Caco-2 (cell line): ENCODE data around the gene THEM5. TPM values are rescaled to one million over a fixed set of nuclear protein-coding genes. Genes with fewer than 3 reads are reported as not detected.

Experiments used
- BruUV-seq: library from RNA; stranded (reverse); fragments of 400-500 nt; replicated peaks from 2 replicates; lab custom pipeline; 2021; lab: Mats Ljungman, UMichigan
- CTCF ChIA-PET: fragments of 300-600 bp; sonication (Branson Sonifier 250); formaldehyde crosslinking; loops from one replicate; lab custom pipeline; 2022; ENCODE audit warnings: antibody characterized with exemption; lab: Charles Lee
- POLR2A ChIA-PET: fragments of 300-600 bp; sonication (Branson Sonifier 250); formaldehyde crosslinking; loops from one replicate; lab custom pipeline; 2022; ENCODE audit warnings: antibody characterized with exemption; lab: Charles Lee
- DNase-seq, 2 experiments: peaks; one replicate each; pipeline versions ENCODE4 v3.0.0 to v3.0.0-alpha.2; 2020 to 2022
- H3K27me3 ChIP-seq: replicated peaks from 2 replicates; pipeline ENCODE4 v1.6.0; 2011; ENCODE audit warnings: low read length; ENCODE audit not compliant: control insufficient read depth, insufficient read depth
- H3K36me3 ChIP-seq: 2 replicates; pipeline ENCODE4 v1.5.1; 2011; ENCODE audit warnings: low read length; ENCODE audit not compliant: control insufficient read depth, insufficient read depth
- H3K4me1 ChIP-seq: fragments of 250-450 bp; sonication (Bioruptor Pico); 2 replicates; pipeline ENCODE4 v1.5.1; 2020; ENCODE audit warnings: mild to moderate bottlenecking
- H3K4me3 ChIP-seq: 2 replicates; pipeline ENCODE4 v1.5.1; 2011; ENCODE audit warnings: low read depth, mild to moderate bottlenecking, control low read depth, low read length
- H3K9me3 ChIP-seq: fragments of 250-450 bp; sonication (Bioruptor Pico); 2 replicates; pipeline ENCODE4 v1.5.1; 2020; ENCODE audit warnings: mild to moderate bottlenecking, moderate library complexity
- H3K27ac Mint-ChIP-seq: one replicate; pipeline ENCODE4 v1.8.0; 2022; ENCODE audit warnings: mixed read lengths; ENCODE audit not compliant: unreplicated experiment
- H3K27me3 Mint-ChIP-seq: one replicate; pipeline ENCODE4 v1.8.0; 2022; ENCODE audit warnings: mixed read lengths; ENCODE audit not compliant: insufficient read depth, unreplicated experiment
- H3K36me3 Mint-ChIP-seq: one replicate; pipeline ENCODE4 v1.8.0; 2022; ENCODE audit warnings: mild to moderate bottlenecking, mixed read lengths; ENCODE audit not compliant: insufficient read depth, unreplicated experiment
- H3K4me1 Mint-ChIP-seq: one replicate; pipeline ENCODE4 v1.8.0; 2022; ENCODE audit warnings: low read depth, mixed read lengths; ENCODE audit not compliant: unreplicated experiment
- H3K4me3 Mint-ChIP-seq: one replicate; pipeline ENCODE4 v1.8.0; 2022; ENCODE audit warnings: mild to moderate bottlenecking, moderate library complexity, mixed read lengths; ENCODE audit not compliant: unreplicated experiment
- H3K9me3 Mint-ChIP-seq: one replicate; pipeline ENCODE4 v1.8.0; 2022; ENCODE audit warnings: mixed read lengths; ENCODE audit not compliant: unreplicated experiment
- intact Hi-C: fragments of 100-400 bp; cut with micrococcal nuclease; formaldehyde crosslinking; loops from one replicate; pipeline ENCODE4 v1.10.0; 2022; ENCODE audit not compliant: unreplicated experiment
- total RNA-seq: library from RNA; stranded (reverse); gene quantifications from 2 replicates; pipeline ENCODE4 v1.2.3, GENCODE V29; 2022
- TF ChIP-seq, protein P1 (sequence below), 2 experiments: fragments of 200-600 bp in 1 of 2; IDR thresholded peaks; 1 replicate in 1 of 2; 2 replicates in 1 of 2; pipeline versions ENCODE4 v1.5.1 to v1.8.0; 2011 to 2022; ENCODE audit warnings: antibody characterized with exemption in 1 of 2, control low read depth in 1 of 2, inconsistent platforms in 1 of 2, low read depth in 1 of 2, low read length in 1 of 2, mild to moderate bottlenecking in 1 of 2, moderate library complexity in 1 of 2; ENCODE audit not compliant: insufficient read depth in 1 of 2, severe bottlenecking in 1 of 2, unreplicated experiment in 1 of 2

Gene THEM5
- total RNA-seq, 1 experiment from 2014 or later, result not detected

DNA sequence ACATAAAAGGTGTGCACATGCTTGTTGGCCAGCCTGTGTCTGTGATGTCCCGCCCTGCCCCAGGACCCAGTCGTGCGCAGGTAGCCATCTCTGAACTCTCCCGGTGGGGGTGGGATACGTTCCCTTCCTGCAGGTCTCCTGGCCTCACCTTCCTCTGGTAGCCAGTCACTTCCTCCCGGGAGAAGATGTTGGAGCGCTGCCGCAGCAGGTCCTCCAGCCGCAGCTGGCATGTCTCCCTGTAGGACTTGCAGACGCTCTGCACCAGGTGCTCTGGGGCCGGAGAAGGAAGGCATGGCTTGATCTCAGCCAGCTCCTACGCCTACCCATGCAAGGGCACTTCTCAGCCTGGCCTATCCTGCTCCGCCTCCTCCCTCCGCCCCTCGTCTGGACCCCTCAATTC, 39.1 kb downstream of the THEM5 start:
- POLR2A ChIA-PET, result no interaction called here
- Mint-ChIP-seq H3K27ac (no peak overlapping the region), H3K36me3 (no peaks in the 10 kb centered on the region)

DNA sequence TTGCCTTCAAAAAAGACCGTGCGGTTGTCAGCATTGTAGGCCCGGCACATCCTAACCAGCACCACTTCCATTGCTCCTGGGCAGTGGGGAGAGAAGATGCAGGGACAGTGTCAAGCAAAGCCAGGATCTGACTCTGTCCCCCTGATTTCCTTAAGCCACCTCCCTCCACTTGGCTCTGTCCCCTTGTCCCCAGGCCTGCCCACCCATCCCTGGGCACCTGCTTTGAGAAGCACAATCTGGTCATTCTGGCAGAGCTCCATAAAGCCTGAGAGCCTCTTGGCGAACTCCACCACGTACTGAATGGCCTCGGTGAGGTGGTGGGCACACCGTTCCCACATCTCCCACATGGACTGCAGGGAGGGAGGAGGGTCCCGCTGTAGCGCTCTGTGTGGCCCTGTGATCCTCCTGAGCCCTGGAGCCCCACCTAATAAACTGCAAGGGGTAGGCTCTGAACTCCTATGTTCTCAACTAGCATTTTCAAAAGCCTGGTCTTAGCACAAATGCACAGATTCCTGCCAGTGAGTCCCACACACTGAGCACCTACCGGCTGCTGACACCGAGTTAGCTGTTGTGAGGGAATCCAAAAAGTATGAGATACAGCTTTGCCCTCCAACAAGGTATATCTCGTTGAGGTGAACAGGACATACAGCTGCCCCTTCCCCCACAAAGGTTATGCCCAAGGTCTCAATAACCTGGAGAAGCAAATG, 40.1 kb downstream of the THEM5 start:
- H3K36me3 Mint-ChIP-seq, result no peaks in the 10 kb centered on the region

More for the DNA sequence above, 39.1 kb downstream of the THEM5 start:
- Mint-ChIP-seq H3K27me3 (peaks cover 5% of the 10 kb centered on the region), H3K4me3 (no peak overlapping the region), H3K4me1 (peaks cover 9% of the 10 kb centered on the region), H3K9me3 (no peaks in the 10 kb centered on the region)
- no peak for DNase-seq
- no peaks in the 10 kb centered on the region for H3K9me3 ChIP-seq
- CTCF ChIA-PET, result no interaction called here
- TF ChIP-seq, protein P1, sequence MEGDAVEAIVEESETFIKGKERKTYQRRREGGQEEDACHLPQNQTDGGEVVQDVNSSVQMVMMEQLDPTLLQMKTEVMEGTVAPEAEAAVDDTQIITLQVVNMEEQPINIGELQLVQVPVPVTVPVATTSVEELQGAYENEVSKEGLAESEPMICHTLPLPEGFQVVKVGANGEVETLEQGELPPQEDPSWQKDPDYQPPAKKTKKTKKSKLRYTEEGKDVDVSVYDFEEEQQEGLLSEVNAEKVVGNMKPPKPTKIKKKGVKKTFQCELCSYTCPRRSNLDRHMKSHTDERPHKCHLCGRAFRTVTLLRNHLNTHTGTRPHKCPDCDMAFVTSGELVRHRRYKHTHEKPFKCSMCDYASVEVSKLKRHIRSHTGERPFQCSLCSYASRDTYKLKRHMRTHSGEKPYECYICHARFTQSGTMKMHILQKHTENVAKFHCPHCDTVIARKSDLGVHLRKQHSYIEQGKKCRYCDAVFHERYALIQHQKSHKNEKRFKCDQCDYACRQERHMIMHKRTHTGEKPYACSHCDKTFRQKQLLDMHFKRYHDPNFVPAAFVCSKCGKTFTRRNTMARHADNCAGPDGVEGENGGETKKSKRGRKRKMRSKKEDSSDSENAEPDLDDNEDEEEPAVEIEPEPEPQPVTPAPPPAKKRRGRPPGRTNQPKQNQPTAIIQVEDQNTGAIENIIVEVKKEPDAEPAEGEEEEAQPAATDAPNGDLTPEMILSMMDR (IDR thresholded peaks at IDR 0.05; ENCODE audit: insufficient read depth in 1 of 2, low read depth in 1 of 2, low read length in 1 of 2, severe bottlenecking in 1 of 2, unreplicated experiment in 1 of 2), result no peak
- BruUV-seq, result no TSS peak
- H3K4me3 ChIP-seq, result no peak overlapping the region
- H3K4me1 ChIP-seq, result no peaks in the 10 kb centered on the region
- no peaks in the 10 kb centered on the region for H3K36me3 ChIP-seq
- intact Hi-C loops, result no loop called here
- H3K27me3 ChIP-seq, result no peaks in the 10 kb centered on the region; the same call in 1 of the 2 replicates

DNA sequence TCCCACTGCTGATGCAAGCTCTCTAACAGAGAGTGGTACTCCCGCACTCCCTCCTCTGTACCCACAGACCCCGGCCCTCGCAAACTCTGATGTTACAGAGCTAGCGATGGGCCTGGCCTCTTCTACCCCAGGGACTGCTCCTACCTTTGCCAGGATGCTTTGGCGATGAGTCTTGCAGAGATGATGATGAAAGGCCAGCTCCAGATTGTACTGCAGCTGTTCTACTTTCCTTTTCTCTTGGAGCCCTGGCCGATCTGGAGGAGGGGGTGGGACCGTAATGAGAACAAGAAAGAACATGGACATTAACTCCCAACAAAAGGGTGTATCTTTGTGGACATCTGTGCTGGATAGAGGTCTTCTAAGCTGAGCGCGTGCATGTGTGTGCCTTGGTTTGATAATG, 42.3 kb downstream of the THEM5 start:
- Histone ChIP-seq H3K9me3 (no peaks in the 10 kb centered on the region), H3K4me3 (no peak overlapping the region), H3K36me3 (no peaks in the 10 kb centered on the region), H3K27me3 (no peaks in the 10 kb centered on the region; the same call in 1 of the 2 replicates), H3K4me1 (no peaks in the 10 kb centered on the region)
- TF ChIP-seq, protein P1 (IDR thresholded peaks at IDR 0.05; ENCODE audit: insufficient read depth in 1 of 2, low read depth in 1 of 2, low read length in 1 of 2, severe bottlenecking in 1 of 2, unreplicated experiment in 1 of 2), result no peak
- intact Hi-C loops, result no loop called here
- Mint-ChIP-seq H3K27me3 (peaks cover 10% of the 10 kb centered on the region), H3K4me1 (peaks cover 10% of the 10 kb centered on the region), H3K36me3 (no peaks in the 10 kb centered on the region), H3K27ac (no peak overlapping the region), H3K4me3 (no peak overlapping the region), H3K9me3 (no peaks in the 10 kb centered on the region)
- ChIA-PET CTCF (interaction anchor here (0.6 to 1.0 kb wide), 3 partner anchors 25 to 116 kb away, joined by 3 read pairs; no protein-coding TSS in a partner anchor), POLR2A (no interaction called here)
- DNase-seq, result no peak
- BruUV-seq, result no TSS peak

More for the DNA sequence above, 40.1 kb downstream of the THEM5 start:
- Histone ChIP-seq H3K27me3 (no peaks in the 10 kb centered on the region; the same call in 1 of the 2 replicates), H3K4me1 (no peaks in the 10 kb centered on the region), H3K9me3 (no peaks in the 10 kb centered on the region), H3K36me3 (no peaks in the 10 kb centered on the region), H3K4me3 (no peak overlapping the region)
- H3K4me3 Mint-ChIP-seq, result no peak overlapping the region
- no TSS peak for BruUV-seq
- no peak overlapping the region for H3K27ac Mint-ChIP-seq
- peaks cover 10% of the 10 kb centered on the region for H3K4me1 Mint-ChIP-seq
- intact Hi-C loops, result no loop called here
- H3K27me3 Mint-ChIP-seq, result peaks cover 5% of the 10 kb centered on the region
- TF ChIP-seq, protein P1 (IDR thresholded peaks at IDR 0.05; ENCODE audit: insufficient read depth in 1 of 2, low read depth in 1 of 2, low read length in 1 of 2, severe bottlenecking in 1 of 2, unreplicated experiment in 1 of 2), result no peak
- no peaks in the 10 kb centered on the region for H3K9me3 Mint-ChIP-seq
- ChIA-PET CTCF (no interaction called here), POLR2A (no interaction called here)
- no peak for DNase-seq
